GM12872 (cell line): ENCODE data around the gene CLSTN3.

Source experiments
- TF ChIP-seq, protein P1 (sequence below): IDR thresholded peaks from 3 replicates; pipeline ENCODE4 v1.5.1; 2011; ENCODE audit warnings: low read depth, mild to moderate bottlenecking, low read length, moderate library complexity; ENCODE audit not compliant: insufficient read depth

Gene CLSTN3

DNA sequence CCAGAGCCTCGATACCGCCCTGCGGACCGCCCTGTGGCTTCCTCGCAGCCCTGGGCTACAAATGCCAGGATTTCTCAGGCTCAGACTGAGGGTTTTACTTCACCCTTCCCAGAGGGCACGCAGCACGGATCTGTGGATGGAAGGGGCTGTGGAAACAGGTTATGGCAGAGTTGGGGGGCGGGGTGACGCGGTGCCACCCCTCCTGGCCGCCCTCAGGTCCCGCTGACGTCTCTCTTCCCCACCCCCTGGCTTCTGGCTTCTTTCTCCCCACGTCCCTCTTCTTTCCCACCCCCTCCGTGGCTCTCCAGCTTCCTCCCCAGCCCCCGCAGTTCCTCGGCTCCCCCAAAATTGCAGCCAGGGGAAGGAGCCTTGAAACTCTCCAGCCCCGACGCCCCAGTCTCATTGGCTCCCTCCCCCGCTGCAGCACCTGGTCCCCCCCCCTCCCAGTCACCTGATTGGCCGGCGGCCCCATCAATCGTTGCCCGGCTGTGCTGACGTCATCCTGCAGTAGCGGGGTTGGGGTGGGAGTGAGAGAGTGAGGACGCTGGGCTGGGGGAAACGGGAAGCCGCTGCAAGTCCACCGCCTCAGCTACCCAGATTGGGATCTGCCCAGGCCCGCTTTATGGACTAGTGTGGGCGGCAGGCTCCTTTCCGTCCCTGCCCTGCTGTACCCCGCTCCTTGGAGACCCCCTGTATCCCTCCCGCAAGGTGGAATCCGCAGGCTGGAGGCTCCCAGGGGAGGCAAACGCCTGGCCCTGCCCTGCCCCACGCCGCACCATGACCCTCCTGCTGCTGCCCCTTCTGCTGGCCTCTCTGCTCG, at the start of gene CLSTN3:
Gene CLSTN3, plus strand, starts transcription at position 500 of the 820 bp plus-strand sequence. Its CDS starts 278 bp downstream, at position 778.
- TF ChIP-seq, protein P1, sequence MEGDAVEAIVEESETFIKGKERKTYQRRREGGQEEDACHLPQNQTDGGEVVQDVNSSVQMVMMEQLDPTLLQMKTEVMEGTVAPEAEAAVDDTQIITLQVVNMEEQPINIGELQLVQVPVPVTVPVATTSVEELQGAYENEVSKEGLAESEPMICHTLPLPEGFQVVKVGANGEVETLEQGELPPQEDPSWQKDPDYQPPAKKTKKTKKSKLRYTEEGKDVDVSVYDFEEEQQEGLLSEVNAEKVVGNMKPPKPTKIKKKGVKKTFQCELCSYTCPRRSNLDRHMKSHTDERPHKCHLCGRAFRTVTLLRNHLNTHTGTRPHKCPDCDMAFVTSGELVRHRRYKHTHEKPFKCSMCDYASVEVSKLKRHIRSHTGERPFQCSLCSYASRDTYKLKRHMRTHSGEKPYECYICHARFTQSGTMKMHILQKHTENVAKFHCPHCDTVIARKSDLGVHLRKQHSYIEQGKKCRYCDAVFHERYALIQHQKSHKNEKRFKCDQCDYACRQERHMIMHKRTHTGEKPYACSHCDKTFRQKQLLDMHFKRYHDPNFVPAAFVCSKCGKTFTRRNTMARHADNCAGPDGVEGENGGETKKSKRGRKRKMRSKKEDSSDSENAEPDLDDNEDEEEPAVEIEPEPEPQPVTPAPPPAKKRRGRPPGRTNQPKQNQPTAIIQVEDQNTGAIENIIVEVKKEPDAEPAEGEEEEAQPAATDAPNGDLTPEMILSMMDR = no peak

DNA sequence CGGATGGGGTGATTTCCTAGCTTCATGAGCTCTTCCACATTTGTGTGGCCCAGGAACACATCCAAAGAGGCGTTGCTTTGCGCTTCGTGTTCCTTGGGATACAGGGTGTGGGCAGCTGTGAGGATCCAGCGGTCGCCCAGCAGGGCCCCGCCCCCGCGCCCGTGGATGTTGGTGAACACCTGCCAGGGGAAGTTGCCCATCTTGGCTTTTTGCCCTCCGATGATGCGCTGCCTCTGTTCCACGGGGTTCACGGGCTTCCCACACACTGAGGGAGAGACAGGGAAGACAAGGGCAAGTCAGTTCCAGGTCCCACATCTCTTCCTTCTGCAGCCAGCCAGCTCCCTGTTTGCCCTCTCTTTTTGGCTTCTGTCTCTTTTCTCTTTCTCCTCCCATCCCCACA, 49.1 kb upstream of the CLSTN3 start:
- TF ChIP-seq, protein P1 = no peak

DNA sequence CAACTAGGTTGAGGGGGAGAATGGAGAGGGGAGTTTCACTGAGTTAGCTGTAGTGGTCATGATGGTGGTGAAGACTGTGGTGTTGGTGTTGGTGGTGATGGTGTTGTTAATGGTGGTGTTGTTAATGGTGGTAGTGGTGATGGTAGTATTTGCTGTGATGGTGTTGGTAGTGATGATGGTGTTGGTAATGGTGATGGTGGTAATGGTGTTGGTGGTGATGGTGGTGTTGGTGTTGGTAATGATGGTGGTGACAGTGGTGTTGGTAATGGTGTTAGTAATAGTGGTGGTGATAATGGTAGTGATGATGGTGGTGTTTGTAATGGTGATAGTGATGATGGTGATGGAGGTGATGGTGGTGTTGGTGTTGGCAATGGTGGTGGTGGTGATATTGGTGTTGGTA, 47.0 kb upstream of the CLSTN3 start:
- TF ChIP-seq, protein P1 = no peak

DNA sequence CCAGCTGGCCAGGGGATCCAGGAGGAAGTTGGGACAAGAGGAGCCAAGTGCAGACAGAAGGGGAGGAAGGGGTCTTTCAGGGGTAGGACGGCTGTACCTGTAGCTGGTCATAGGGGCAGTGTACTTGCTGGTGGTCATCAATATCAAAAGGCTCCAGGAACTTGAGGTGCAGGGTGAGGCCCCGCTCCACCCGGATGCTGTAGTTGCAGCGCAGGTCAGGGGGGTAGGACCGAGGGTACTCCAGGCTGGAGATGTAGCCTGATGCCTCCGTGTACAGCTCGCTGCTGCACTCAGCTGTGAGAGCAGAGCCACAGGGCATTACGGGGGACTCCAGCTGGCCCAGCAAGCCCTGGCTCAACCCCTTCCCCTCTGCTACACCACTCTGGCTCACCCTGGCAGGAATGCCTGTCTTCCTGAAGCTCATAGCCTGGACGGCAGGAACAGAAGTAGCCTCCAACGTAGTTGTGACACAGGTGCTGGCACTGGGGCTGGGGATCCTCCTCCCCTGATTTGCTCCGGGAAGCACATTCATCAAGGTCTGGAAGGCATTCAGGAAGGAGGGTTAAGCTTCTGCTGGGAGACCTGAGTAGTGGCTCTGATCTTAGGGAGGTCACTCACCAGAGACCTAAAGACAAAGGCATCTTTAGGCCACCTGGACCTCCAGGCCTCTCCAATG, 40.8 kb upstream of the CLSTN3 start:
- TF ChIP-seq, protein P1 = no peak

DNA sequence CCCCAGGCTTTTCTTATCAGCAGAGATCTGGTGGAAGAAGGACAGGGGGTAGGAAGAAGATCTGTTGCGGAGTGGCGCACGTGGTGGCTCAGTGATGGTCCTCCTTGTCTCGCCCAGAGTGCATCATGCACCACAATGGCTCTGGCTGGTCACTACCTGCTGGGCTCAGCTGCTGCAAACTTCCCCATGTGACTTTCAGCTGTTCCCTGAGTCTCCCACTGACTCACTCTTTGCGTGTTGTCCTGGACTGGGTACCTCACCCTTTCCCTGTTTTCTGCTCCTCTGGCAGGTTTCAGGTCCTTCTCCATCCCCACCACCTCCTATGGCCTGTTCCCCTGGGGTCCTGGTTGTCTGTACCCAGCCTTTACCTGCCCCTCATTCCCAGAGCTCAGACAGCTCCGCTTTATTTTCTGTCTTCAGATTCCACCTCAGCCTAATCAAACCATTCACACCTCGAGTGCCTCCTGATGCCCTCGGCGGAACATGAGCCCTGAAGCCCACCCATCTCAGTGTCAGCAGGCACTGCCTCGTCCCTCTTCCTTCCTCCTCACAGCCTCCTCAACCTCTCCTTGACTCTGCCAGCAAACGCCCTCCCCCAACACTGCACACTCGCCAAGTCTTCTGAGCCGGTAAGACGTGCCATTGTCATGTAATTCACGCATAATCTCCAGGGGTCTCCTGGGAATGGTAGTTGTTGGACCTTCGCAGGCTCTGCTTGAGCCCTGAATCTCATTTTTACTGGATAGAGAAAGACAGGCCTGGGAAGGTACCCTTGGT, 39.8 kb upstream of the CLSTN3 start:
- TF ChIP-seq, protein P1 = no peak

DNA sequence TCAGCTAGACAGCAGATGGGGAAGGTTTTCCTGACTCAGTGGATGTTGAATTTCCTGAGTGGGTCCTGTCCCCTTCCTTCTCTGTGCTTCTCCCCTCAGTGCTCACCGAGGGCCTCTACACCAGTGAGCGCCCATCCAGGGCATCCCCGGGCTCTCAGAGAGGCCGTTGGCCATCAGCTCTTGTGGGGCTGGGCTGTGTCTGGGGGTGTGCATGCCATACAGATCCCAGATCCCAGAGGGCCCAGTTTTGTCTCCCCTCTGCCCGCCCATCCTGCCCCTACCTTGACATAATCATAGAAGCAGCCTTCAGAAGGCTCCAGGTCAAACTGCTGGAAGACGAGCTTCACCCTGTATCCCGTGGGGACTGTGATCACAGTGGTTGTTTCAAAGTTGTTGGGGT, 39.0 kb upstream of the CLSTN3 start:
- TF ChIP-seq, protein P1 = no peak

DNA sequence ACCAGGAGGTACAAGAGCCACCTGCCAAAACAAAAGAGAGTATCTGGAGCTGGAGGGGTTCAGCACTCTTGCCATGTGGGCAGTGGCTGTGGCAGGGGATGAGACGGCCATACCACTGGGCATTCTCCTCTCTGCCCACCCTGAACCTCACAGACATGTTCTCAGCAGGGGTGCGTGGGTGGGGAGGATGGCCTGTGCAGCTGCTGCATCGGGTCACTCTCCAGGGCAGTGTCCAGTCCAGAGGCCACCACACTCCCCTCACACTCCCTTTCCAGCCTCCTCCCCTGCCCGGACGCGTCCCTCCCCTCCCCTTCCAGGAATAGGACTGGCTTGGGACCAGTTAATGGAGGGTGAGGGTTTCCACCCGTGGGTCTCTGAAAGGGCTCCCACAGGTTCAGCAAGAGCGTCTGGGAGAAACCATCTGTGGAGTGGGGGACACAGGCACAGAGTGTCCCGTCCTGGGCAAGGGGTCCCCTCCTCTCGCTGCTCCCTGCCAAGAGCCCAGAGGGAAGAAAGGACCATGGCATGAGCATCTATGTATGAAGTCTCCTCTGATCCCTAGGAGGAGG, 38.4 kb upstream of the CLSTN3 start:
- TF ChIP-seq, protein P1 = no peak
